RKO (cell line): ENCODE results near the gene SLC5A11.

Source experiments
- DNase-seq: peaks from one replicate; pipeline ENCODE4 v3.0.0-alpha.2; 2016; ENCODE audit warnings: low spot score

SLC5A11 gene

DNA sequence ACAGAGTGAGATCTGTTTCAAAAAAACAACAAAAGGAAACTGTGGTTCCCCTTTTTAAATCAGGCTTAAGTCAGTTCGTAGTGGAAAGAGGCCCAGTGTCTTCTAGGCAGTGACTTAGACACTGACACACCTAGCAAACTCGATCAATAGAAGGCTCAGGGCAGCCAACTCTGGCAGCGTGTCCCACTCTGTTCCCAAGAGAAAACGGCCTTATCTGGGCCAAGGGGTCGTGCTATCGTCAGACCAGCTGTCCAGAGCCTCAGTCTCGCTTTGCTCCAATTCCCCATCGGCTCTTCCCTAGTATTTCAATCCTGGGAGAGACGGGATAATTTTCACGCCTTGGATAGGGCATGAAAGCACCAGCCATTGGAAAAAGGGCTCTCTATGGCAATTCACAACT, 72.9 kb downstream of the SLC5A11 start:
- DNase-seq = no peak

- no peak for DNase-seq
These were observed 73.8 kb downstream of the SLC5A11 start for GRCh38 chr16:24919536-24919935.

DNA sequence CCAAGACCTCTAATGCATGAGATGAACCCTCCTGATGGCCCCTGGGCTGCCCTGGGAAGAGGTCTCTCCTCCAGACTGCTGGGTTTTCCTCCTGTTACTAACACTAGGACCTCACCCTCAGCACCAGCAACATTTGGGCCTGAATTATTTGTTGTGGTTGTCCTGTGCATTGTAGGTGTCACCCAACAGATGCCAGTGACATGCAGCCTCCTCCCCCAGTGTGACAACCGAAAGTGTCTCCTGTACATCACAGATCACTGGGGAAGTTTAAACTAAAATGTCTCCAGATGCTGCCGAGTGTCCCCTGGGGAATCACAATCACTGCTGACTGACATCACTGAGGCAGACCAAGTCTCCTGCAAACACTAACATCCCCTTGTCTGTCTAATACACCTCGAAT, 74.8 kb downstream of the SLC5A11 start:
- DNase-seq = no peak

DNA sequence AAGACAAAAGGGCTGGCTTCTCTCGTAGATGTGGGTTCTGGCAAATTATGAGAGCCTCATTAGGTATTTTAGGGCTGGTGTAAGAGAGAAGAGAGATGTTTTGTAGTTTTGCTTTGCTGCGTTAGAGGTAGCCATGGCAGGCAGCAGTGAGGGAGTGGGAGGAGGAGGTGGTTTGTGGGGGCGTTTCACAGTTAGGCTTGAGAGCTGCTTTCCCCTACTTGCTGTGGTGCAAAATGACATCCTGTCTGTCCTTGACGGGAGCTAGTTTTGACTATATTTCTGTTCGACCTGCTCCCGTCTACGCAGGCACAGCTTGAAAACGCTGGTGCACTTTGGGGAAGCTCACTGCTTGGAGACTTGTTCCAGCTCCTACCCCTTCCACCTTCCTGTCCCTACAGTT, 75.5 kb downstream of the SLC5A11 start:
- DNase-seq = no peak

GRCh38 chr16:24925163-24925562, 79.4 kb downstream of the SLC5A11 start:
- DNase-seq = no peak

GRCh38 chr16:24929409-24929808, 83.6 kb downstream of the SLC5A11 start:
- DNase-seq = no peak

DNA sequence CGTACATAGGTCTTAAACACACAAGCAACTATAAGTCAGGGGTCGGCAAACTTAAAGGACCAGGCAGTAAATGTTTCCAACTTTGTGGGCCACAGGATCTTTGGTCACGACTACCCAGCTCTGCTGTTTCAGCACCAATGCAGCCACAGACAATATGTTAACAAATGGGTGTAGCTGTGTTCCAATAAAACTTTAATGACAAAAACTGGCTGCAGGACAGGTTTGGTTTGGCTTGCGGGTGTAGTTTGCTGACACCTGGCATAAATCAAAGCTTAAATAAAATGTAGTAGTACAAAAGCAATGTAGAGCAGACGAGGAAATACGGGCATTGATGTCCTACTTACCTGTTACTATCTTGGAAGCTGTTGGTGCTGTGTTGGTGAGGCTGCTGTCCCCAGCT, 84.7 kb downstream of the SLC5A11 start:
- DNase-seq = no peak

- no peak for DNase-seq
These were observed 85.3 kb downstream of the SLC5A11 start for GRCh38 chr16:24931091-24931490.

- DNase-seq = no peak
These were observed 89.6 kb downstream of the SLC5A11 start for GRCh38 chr16:24935336-24935735.

GRCh38 chr16:24936151-24936550, 90.4 kb downstream of the SLC5A11 start:
- no peak for DNase-seq

DNA sequence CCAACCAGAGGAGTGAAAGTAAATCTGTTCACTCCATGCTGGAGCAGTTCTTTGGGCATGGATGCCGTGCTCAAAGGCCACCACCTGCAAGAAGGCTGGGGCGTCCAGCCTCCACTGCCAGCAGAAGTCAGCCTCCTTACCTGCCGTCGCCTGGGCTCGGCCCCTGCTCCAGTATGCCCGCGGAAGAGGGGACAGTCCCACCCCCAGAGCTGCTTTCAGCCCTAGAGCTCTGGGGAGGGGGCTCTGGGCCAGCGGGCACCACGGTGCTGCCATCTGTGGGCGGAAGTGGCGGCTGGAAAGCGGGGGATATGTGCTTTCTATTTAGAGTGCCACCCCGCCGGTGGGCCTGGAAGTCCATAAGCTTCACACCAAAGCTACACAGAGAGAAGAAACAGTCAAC, 93.5 kb downstream of the SLC5A11 start:
- DNase-seq = no peak

- no peak for DNase-seq
These were observed 94.0 kb downstream of the SLC5A11 start for GRCh38 chr16:24939738-24940137.

DNA sequence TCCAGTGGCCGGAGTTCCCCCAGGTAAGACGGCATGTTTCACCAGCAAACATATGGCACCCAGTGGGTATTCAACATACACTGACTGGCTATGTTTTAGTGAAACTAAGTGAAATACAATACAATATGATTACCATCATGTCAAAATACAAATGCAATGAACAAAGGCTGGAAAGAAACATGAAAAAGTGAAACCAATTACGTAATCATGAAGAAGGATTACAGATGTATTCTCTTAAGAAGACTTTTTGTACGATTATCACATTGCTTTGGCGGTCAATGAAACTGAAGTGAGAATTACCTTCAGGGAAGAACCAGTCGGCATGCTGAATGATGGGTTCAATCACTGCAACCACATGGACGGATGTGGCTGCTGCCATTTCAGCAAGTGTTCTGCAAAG, 97.7 kb downstream of the SLC5A11 start:
- no peak for DNase-seq

DNA sequence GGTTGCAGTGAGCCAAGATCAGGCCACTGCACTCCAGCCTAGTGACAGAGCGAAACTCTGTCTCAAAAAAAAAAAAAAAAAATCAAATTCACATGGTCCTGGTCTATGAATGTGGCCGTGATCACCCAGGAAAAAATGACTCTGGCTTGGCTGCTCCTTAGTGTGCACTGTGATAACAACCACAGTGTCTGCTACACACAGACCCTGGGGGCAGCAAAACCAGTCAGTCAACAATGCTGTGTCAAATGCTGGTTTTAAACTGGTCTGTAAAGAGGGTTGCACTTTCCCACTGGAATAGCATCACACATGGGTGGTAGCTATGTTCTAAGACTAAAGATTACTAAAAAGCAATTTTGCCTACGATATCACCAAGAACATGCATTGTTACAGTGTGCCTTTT, 98.4 kb downstream of the SLC5A11 start:
- no peak for DNase-seq

- DNase-seq = no peak
These were observed 100.4 kb downstream of the SLC5A11 start for GRCh38 chr16:24946155-24946554.

DNA sequence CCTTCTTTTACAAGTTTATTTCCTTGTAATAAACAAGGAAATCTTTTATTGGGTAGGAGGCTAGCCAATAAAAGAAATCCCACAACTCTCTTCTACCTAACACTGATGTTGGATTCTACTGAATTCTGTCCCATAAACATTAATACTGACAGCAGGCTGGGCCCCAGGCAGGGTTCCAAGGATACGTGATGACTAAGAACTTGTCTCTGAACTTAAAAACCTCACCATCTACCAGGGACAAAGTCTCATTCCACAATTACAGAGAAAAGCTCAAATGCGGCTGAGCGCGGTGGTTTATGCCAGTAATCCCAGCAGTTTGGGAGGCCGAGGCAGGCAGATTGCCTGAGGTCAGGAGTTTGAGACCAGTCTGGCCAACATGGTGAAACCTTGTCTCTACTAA, 104.5 kb downstream of the SLC5A11 start:
- no peak for DNase-seq

- no peak for DNase-seq
These were observed 107.5 kb downstream of the SLC5A11 start for GRCh38 chr16:24953306-24953705.

DNA sequence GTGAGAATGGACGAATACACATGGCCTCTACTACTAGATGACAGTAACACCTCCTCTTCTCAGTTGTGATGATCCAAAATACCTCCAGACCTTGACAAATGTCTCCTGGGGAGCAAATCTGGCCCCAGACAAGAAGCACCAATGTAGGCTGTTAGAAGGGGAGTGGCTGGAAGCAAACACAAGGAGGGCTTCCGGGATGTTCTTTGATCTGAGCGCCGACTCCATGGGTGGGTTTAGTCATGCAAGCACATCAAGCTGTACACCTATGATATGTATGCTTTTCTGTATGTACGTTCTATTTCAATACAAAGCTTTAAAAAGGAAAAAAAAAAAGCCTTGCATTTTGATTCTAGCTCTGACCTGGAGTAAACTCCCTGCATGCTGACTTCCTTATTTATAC, 108.0 kb downstream of the SLC5A11 start:
- no peak for DNase-seq

DNA sequence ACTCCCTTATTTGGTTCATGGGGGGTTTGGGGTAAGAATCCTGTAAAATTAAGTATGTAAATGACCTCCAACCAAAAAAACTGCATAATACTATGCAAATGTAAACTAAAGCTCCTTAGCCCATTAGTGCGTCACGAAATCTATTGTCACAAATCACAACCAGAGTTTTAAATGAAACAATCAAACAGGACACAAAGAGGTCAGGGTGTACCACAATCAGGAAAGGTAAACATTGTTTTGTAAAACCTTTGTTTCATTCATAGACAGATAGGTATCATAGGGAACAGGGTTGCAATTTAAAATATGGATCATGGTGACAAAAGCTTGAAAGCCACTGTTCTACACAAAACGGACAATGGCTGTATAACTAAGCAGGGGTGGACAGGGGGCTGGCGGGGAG, 108.4 kb downstream of the SLC5A11 start:
- no peak for DNase-seq

- no peak for DNase-seq
These were observed 110.4 kb downstream of the SLC5A11 start for GRCh38 chr16:24955975-24956731.

DNA sequence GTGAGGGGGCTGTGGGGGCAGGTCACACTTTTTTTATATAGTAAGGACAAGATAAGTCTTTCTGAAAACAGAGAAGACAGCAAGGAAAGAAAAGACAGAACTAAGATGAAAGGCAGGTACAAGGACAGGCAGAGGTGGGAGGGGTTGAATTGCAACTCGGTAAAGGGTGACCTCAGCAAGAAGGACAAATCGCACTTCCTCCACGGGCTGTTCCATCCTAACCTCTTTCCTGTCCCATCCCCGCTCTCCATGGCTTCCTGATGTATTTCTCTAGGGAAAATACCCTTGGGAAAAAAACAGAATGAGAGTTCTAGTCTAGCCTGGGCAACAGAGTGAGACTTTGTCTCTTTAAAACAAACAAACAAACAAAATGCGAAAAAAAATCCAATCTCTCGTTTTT, 112.1 kb downstream of the SLC5A11 start:
- DNase-seq = no peak
